Stimulated activated CD4-positive, alpha-beta T cell treated with anti-CD3 and anti-CD28 coated beads, Interleukin-1b, Interleukin-23, amount 100 ng/mL, for 1 hour (primary cell): ENCODE measurements around the gene MRPS34.

Source experiments
- DNase-seq, 2 donors: peaks; one replicate each; pipeline ENCODE4 v3.0.0-alpha.2; 2020; ENCODE audit warnings: low read depth in 2 of 2

The MRPS34 gene

DNA sequence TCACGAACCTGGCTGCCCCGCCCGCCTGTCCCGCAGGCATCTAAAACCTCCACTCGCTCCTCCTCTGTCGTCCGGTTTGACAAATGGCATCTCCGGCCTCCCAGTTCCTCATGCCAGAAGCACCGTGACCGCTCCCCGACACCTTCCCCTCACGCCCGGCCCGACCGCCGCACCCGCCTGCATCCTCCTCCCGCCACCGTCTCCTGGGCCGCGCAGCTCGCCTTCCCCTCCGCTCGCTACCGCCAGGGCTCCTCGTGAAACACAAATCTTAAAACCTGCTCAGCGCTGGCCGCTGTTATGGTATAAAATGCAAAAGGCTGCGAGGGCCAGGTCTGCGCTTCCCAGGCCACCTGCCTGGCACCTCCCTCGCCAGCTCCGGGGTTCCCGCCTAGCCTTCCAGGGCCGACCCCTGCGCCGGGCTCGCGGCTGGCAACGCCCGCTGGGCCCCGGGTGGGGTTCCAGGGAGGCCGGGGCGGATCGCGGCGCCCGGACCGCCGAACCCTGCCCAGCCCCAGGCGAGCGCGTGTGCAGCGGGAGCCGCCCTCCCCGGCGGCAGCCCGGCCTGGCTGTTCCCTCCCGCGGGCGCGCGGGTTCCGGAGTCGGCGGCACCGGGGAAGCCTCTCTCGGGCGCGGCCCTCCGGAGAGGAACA, 8.9 kb upstream of the MRPS34 start:
- no peak for DNase-seq

DNA sequence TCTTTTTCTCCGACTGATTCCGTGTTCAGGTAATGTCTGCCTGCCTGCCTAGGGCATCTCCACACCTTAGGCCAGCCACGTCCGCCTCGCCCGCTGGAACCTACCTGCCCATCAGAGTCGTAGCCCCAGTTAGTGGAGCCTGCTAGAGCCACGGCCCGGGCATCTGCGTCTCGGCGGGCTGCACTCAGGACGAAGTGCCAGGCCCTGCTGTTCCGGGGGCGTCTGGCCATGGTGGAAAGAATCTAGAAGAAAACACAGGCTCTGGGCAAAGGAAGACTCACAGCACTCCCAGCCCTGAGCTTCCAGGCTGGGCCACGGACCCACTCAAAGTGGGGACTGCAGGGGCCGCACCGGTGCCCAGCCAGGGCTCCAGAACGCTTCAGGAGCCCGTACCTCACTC, 8.3 kb upstream of the MRPS34 start:
- DNase-seq, result no peak

- no peak for DNase-seq
Measured at GRCh38 chr16:1780677-1781072, 7.7 kb upstream of the MRPS34 start.

- DNase-seq, result no peak
Measured at GRCh38 chr16:1779741-1780676, 7.1 kb upstream of the MRPS34 start.

GRCh38 chr16:1779234-1779701, 6.3 kb upstream of the MRPS34 start:
- DNase-seq, result no peak

DNA sequence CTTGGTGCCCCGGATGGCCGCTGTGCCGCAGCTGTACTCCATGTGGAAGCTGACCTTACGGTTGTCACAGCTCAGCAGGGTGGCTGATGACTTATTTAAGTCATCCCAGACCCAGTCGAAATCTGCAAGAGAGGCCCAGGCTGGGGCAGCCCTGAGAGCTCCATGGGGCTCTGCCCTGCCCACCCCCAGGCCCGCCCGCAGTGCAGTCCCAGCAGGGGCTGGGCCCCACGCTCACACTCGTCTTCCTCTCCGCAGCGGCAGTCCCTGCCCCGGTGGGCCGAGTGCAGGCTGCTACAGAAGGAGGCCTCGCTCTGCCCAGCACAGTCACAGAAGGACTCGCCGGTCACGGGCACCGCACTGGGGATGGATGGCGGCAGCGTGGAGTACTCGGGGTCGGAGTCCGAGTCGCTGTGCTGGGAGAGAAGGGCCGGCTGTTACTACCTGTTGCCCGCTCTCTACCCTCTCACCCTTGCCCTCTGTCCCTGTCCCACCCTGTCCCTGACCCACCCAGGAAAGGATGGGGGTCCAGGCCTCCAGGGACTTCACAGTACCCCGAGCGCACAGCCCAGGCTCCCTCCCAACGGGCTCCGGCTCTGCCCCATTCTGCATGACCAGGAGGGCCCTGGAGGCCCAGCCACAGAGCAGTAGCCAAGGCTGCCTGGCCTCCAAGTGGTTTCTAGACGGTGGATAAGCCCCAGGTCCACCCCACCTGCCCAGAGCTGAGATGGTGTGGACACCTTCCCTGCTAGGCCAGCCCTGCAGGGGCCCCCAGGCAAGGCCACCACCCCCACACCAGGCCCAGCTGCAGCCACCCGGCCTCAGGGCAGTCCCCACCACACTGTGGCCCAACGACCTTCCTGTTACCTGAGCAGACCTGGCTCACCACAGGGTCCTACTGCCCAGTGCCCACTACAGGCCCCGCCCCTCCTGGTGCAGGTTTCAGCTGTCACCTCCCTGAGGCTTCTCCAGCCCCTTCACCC, 5.6 kb upstream of the MRPS34 start:
- no peak for DNase-seq

GRCh38 chr16:1777375-1778199, 4.7 kb upstream of the MRPS34 start:
- DNase-seq, result no peak

DNA sequence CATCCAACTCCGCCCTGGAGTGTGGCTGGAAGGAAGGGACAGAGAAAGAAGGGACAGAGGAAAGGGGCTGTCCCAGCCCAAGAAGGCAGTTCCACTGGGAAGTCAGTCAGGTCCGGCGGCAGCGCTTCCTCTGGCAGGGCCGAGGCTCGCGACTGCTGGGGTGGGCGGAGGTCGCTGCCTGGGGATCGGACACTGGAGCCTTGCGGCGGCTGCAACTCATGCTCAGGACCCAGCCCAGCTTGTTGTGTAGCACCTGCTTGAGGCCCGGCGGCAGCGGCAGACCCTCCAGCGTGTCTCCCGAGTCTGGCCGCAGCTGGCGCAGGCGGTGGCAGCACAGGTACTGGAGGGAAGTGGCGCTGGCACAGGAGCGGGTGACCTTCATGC, 4.0 kb upstream of the MRPS34 start:
- no peak for DNase-seq

DNA sequence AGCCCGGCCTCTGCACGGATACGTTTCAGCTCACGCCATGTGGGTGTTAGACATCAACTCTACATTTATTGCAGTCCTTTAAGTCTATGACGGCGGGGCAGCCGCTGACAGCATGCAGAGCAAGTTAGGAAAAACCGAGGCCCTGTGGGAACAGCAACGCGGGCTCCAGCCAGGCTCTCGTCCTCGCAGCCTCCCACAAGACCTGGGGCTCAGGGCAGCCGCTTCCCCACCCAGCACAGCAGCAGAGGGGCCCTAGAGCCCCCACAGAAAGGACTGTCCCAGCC, 3.7 kb upstream of the MRPS34 start:
- no peak for DNase-seq

- no peak for DNase-seq
Measured at GRCh38 chr16:1775846-1776671, 3.1 kb upstream of the MRPS34 start.

DNA sequence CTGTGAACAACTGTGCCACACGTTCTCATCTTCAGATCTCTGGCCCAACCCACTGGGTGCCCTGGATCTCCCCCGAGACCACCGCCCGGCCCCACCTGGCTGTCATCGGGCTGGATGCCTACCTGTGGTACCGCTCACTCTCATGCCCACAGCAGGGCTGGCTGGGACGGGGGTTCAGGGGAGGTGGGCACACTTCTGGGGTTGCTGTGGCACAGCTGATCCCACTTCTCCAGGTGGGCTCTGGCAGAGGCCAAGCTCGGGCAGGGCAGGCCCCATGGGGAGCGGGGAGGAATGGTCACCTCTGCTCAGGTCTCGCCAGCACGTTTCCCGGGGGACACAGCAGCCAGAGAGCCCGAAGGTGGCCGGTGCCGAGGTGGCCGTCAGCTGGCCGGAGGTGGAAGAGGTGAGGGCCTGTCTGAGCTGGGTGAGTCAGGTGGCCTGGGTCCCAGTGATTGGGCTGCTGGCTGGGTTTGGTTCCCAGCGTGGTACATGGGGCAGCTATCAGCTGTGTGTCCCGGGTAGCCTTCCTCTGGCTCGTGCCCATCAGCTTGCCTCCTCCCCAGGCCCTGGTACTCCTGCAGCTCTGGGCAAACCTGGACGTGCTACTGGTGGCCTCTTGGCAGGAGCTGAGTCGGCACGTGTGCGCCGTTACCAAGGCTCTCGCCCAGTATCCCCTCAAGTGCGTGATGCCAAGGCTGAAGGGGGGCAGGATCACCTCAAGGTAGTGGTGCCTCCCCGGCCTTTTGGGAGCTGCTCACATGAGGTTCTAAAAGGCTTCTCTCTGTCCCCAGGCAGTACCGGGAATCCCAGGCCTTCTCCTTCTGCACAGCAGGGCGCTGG, 2.3 kb upstream of the MRPS34 start:
- no peak for DNase-seq

- no peak for DNase-seq
Measured at GRCh38 chr16:1774448-1774780, 1.5 kb upstream of the MRPS34 start.

- no peak for DNase-seq
Measured at GRCh38 chr16:1773703-1774447, 941 bp upstream of the MRPS34 start.

DNA sequence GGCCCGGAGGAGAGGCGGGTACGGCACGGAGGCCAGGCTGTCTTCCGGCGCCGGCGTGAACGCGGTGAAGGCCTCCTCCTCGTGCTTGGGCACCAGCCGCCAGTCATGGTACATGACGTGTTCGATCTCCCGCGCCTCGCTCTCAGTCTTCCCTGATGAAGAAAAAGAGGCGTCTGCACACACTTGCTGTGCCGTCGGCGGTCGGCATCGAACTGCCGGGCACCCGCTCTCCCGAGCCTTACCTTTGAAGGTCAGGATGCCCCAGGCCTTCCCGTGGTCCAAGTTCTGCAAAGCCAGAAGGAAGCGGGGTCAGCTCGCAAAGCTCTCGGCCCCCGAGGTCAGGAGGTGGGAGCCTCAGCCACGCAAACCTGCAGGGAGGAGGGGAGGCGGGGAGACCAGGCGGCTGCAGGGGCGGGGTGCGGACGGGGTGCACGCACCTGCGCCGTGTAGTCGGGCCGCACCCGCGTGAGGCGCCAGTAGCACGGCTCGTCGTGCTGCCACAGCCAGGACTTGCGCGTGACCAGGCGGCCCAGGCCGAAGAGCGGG, 499 bp downstream of the MRPS34 start, which contains the start of gene EME2:
TSS of gene EME2 (plus strand) at position 449 of the 546 bp plus-strand sequence. CDS start 418 bp downstream, outside the sequence.
- DNase-seq, result no peak

DNA sequence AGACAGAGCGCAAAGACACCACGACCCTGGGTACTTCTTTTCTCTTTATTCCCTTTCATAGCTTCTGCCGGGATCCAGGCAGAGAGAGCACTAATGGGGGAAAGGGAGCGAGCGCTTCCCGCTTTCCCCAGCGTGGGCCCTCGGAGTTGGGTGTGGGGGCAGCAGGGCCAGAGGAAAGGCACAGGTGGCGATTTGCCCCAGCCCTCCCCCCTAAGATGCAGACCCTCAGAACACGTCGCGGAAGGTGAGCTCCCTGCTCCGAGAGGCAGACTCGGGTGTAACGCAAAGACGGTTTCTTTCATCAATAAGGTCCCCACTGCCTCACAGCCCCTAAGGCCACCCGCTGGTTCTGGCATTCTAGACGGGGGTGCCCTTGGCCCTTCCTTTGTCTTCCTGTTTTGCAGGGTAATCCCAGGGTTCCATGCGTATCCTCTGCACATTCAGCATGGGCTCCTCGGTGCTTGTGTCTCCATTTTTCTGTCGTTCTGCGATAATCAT, 1.0 kb downstream of the MRPS34 start:
- no peak for DNase-seq

DNA sequence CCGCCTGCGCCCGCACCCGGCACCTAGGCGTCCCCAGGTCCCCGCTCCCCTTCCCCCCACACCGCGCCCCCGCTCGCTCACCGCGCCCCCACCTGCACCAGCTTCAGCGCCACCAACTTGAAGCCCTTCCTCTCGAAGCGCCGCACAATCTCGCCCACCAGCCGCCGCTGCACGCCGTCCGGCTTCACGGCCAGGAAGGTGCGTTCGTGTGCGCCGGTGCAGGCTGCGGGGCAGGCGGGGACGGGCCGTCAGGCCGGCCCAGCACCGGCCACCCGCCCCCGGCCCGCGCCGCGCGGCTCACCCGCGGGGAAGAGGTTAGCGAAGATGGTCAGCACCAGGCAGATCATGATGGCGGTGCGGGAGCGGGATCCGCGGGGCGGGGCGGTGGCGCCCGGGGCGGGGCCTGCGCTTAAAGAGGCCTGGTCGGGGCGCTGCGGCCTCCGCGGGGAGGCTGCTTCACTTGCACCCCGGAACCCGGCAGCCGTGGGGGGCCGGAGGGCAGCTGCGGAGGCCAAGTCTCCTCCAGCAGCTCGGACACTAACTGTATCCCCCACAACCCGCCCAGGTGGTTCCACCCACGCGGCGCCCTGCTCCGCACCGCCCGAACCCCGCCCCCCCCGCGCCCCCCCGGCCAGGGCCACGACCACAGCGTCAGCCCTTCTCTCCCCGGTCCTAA, 1.6 kb downstream of the MRPS34 start, which contains the start of gene NME3:
TSS of gene NME3 (minus strand) at position 356 of the 676 bp plus-strand sequence. CDS start at position 347, 9 bp downstream.
- peak; percentile 36 to 68 for DNase-seq
